Epithelial cell of prostate (primary cell): ENCODE measurements around the gene PIGN.
A peak's percentile ranks its signal among the peaks of the same experiment; 100 is the strongest.

Experiments
- DNase-seq: peaks from one replicate; pipeline ENCODE4 v3.0.0-alpha.2; 2011; ENCODE audit warnings: low read depth, low spot score
- H3K27ac ChIP-seq: fragments of 450-650 bp; 2 replicates; pipeline ENCODE4 v1.5.1; 2017; ENCODE audit warnings: mild to moderate bottlenecking

The PIGN gene

DNA sequence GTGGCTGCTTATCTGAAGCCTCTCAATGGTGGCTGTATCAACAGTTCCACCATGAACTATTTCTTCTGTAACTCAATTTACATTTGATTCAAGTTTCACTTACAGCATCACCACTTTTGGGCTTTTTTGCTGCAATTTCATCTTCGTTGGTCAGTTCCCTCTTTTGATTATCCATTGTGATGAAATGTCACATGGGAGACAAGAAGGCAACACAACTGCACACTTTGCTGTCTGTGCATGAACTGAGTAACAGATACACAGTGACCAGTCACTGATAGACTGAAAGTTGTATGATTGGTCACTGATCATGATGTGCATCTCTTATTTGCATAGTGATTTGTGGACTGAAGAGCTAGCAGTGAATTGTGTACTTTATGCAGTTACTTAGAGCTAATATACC lies 163.3 kb downstream of the PIGN start:
- DNase-seq: no peak
- H3K27ac ChIP-seq: no peak overlapping the region

DNA sequence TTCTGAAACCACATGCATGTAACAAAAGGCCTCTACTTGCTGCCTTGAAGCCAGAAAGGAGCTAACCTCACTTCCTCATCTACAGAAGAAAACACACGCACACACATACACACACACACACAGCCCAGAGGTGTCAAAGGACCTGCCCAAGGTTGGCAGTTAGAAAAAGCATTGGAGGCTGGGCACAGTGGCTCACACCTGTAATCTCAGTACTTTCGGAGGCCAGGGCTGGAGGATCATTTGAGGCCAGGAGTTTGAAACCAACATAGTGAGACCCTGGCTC lies 168.2 kb downstream of the PIGN start:
- no peak overlapping the region for H3K27ac ChIP-seq
- no peak for DNase-seq

DNA sequence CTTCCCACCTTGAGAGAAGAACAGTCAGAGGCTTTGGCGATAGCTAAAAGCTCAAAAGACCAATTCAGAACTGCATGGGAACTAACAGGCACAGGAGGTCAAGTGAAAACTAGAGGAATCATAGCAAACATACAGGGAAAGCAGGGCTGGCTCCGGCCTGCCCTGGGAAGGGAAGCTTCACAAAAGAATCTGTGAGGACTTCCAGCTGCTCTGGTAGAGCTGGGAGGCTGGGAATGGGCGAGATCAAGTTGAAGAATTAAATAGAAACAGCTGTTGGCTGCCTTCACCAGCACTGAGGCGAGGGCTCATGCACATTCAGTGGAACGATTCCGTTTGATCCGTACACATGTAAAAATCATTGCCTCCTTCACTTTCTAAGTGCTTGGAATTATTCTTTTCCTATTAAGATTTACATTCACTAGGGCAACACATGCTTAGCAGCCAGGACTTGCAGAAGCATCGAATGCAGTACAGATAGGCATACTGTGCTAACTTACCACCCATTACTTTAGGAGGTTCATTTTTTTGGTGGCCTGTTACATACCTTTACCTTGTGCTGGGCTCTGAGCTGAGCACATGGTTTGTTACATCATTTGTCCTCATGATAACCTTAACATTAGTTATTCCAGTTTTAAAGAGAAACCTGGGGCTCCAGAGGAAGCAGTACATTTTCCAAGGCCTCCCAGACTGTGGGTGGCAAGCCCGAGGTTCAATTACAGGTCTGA lies 168.7 kb downstream of the PIGN start:
- DNase-seq: no peak
- H3K27ac ChIP-seq: no peak overlapping the region

DNA sequence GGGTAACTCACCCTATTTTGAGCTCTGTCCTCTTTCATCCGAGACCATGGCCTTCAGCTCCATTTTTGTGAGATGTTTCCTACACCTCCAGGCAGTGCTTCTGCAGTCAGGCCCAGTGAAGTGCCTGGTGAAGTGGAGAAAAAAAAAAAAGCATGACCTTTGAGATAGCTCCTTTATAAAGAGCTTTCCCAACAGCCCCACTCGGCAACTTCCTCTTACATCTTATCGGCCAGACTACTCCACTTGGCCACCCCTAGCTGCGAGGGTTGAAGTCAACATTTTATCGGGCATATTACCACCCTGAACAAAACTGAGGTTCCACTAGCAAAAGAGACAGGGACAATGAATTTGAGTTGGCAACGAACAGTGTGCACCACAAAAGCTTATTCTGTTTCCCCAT lies 169.2 kb downstream of the PIGN start:
- no peak for DNase-seq
- H3K27ac ChIP-seq: no peak overlapping the region

DNA sequence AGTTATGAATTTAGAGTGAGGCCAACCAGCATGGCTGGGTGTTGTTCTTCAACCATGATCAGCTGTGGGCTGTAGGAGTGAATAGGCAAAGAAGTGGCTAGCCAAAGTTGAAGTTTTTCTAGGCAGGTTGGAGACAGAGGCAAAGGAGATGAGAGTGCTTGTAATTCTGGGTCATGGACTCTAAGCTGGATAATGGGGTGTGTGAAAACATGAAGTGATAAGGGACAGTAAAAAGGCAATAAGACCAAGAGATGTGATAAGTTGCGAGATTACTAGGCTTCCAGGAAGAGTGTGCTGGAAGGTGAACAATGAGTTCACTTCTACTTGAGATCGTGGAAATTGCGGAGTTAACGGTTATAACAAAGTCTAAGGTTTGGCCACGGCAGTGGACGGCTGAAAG lies 175.4 kb downstream of the PIGN start:
- H3K27ac ChIP-seq: no peak overlapping the region
- no peak for DNase-seq

DNA sequence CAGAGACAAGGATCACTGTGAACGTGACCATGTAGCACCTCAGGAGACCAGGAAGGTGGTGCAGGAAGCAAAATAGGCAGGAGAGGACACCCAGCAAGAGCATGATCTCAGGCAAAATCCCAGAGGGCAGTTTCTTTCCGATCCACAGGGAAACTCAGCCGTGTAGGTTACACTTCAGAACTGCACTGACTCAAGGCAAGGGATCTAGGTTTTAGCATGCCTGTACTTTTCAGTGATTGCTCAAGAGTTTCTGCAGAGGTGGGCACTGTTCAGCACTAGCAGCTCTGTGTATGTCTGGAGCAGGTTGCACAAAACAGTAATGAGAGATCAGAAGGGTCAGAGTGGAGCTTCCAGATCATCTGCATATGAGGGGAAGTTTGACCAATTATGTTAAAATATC lies 177.3 kb downstream of the PIGN start:
- H3K27ac ChIP-seq: no peak overlapping the region
- no peak for DNase-seq

DNA sequence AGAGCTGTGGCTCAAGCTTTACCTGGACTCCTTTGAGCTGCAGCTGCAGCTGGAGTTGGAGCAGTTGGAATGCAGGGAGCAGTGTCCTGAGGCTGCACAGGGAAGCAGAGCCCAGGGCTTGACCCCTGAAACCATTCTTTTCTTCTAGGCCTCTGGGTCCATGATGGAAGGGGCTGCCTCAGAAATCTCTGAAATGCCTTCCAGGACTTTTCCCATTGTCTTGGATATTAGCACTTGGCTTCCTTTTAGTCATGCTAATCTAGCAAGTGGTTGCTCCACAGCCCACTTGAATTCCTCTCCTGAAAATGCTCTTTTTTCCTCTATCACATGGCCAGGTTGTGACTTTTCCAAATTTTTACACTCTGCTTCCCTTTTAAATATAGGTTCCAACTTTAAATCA lies 185.5 kb downstream of the PIGN start:
- DNase-seq: no peak
- no peak overlapping the region for H3K27ac ChIP-seq

DNA sequence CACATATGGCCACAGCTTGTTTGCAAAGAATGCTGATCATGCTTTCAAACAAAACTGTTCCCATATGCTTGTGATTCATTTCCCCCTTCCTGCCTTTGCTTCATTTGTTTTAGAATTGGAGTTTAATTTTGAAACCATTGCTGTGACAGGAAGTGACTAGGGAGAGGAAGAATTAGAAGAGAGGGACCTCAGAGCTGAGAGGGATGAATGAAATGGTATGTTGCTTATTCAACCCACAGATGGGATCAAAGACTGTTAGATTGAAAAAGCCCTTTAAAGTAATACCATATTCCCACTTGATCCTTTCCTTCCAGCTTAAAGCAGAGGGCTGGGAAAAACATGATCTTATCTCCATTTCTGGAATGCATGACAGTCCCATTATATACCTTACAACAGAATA lies 187.9 kb downstream of the PIGN start:
- peak overlapping the region; percentile 88 for H3K27ac ChIP-seq
- DNase-seq: no peak

DNA sequence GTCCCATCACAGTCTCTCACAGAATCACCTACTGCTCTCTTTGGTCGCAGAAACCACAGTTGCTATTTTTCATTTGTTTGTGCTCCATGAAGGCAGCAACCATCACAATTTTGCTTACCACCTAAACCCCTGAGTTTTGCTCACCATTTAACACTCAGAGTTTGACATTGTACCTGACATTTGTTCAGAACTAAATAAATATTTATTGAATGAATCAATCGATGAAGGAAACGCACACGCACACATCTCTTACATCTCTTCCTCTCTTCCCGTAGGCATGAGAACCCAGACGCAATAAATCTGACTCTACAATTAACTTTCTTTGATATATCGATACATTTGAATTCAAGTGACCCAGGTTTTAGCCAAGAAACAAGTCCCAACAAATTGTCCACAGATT lies 188.5 kb downstream of the PIGN start:
- H3K27ac ChIP-seq: peak overlapping the region; percentile 88
- no peak for DNase-seq

DNA sequence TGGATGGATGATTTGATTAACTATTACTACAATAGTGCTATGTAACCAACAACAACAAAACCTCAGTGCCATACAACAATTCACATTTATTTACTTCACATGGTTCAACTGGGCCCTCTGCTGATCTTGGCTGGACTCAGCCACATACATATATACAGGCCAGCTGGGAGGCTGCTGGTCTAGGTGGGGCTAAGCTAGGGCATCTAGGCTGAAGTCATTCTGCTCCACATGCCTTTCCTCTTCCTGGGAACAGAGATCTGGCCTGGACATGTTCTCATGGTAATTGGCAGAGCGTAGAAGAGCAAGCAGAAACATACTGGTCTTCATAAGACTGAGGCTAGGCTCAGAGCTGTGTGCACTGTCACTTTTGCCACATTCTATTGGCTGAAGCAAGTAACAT lies 191.2 kb downstream of the PIGN start:
- peak; percentile 60 for DNase-seq
- H3K27ac ChIP-seq: peak overlapping the region; percentile 88

DNA sequence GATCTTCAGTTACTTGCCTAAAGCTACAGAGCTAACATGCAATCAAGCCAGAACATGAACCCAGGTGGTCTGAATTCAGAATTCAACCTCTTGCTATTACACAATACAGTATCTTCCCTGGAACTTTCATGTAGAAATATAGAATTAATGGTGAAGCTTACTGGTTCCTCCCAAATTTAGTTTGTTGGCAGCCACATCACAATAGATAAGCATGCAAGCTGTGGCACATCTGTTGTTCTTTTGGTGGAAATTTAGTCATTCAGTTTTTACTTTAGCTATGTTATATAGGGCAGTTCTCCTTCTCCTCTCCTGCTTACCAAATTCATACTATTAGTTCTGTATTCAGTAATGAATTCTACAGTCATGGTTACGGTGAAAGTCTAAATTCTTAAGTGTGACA lies 193.0 kb downstream of the PIGN start:
- peak overlapping the region; percentile 74 for H3K27ac ChIP-seq

DNA sequence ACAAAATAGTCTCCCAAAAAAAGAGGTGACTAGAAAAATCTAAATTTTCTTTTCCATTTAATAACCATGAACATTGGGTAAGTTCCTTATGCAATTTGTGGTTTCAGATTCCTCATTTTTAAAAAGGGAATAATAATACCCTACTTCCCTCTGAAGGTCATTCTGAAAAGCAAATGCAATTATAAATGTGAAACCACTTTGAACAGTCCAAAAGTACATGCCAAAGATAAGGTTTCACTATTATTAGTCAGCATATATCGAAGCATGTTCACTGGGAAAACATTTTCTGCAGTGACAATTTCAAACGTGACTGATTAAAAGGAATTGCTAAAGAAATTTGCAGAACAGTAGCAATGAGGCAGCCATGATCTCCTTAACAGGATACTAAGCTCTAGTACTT lies 193.9 kb downstream of the PIGN start:
- H3K27ac ChIP-seq: peak overlapping the region; percentile 74
- no peak for DNase-seq

More for the DNA sequence above, 193.0 kb downstream of the PIGN start:
- no peak for DNase-seq

DNA sequence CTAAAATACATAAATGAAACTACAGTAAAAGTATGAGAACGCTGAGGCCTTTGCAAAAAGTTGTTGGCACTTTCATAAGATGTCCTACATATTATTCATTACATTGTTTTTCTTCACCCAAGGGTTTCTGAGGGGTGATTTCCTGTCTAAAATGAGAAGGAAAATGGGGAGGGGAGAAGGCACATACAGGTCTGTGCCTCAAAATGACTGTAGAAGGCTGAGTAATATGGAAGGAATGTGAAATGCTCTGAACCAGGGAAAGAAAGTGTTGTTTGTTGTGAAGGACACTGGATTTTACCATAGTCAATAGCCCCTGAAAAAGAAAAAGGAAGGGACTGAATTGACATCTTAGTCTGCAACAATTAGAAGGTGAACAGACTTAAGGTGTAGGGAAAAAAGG lies 194.6 kb downstream of the PIGN start:
- DNase-seq: no peak
- peak overlapping the region; percentile 74 for H3K27ac ChIP-seq

DNA sequence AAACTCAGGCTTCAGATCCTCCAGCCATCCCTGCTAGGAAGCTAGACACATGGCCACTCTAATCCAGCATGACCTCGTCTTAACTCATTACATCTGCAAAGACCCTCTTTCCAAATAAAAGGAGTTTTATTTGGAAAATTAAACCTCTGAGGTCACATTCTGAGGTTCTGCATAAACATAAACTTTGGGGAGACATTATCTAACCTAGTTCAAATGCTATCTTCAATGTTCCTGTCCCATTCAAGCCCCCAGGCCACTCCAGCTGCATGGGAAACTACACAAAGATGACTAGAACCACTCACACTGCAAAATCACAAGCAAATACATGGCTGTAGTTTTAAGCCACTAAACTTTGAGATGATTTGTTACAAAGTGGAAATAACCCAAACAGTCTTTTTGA lies 195.0 kb downstream of the PIGN start:
- DNase-seq: no peak
- H3K27ac ChIP-seq: peak overlapping the region; percentile 74

DNA sequence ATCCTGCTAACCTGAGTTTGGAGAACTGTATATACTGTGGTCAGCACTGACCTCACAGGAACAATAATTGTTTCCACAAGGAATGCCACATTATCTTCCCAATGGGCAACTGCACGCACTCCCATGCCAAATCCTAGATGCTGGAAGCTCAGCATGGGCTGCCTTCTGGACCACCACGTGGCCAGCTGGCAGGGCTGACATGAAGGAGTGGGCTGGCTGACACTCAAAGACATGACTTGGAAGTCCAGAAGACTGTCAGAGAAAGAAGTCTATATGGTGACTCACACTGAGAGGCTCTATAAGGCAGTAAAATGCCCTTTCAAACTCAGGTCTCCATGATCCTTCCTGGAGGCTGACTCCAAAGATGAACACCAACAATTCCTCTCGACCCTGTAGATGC lies 195.7 kb downstream of the PIGN start:
- no peak for DNase-seq
- peak overlapping the region; percentile 74 for H3K27ac ChIP-seq
